GM18861 (cell line): Measurements from ENCODE around the gene KNCN.

Experiments
- ATAC-seq: cut with Tn5 transposase; IDR thresholded peaks from one replicate; pipeline ENCODE4 v1.9.1; 2021; ENCODE audit not compliant: unreplicated experiment

Gene KNCN

DNA sequence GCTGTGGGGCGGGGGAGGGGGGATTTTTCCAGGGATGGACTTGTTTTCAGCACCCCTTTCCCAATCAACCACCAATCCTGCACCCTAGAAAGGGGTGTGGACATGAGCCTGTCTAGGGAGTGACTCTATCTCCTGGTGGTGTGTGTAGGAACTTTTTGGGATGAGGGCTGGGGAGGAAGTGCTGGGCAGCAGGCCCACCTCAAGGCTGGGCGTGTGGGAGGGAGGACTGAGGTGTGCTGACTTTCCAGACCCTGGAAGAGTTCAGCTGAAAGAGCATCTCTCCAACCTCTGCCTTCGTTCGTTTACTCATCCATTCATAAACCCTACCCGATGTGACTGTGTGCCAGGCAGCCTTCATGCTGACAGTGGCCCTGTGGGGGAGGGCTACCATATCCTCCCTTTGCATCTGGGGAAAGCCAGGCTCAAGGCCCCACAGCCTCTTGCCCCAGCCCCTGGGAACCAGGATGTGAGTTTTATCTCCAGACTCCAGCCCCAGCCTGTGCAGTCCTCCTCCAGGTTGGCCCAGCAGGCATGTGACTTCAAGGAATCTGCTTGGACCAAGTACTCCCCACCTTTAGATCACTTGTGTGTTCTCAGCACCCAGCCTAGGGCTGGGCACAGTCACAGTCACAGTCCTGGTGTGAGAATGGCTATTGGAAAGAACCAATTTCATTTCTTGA, 6.7 kb downstream of the KNCN start:
- ATAC-seq: no peak

DNA sequence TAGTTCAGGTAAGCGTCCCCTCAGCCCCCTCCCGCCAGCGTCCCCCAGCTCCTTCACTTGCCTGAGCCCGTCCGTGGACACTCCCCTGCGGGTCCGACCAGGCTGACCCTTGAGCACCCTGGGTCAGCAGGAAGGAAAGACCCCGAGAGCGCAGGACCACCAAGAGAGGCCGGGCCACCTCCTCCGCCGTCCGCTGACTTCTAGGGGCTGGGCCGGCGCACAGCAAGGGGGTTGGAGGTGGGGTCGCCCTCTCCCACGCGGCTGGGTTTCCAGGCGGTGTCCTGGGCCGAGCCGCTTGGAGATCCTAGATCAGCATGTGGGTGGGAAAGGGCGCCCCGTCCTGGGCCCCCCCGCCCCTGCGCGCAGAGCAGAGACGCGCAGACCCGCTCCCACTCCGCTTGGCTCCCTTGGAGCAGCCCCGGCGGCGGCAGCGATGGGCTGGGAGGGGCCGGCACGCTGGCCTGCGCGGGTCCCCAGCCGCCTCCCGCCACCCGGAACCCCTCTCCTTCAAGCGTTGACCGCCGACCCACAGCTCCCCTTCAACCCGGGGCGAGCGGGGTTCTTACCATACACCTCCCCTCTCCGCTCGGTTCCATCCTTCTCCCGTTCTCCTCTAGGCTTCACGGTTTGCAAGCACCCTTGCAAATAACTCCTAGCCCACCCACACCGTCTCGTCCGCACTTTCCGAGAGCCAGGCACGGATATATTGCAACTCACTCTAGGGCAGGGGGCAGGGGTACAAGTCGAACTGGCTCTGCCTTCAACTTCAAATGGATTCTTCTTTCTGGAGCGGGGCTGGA, 7.5 kb downstream of the KNCN start:
- ATAC-seq: no peak

DNA sequence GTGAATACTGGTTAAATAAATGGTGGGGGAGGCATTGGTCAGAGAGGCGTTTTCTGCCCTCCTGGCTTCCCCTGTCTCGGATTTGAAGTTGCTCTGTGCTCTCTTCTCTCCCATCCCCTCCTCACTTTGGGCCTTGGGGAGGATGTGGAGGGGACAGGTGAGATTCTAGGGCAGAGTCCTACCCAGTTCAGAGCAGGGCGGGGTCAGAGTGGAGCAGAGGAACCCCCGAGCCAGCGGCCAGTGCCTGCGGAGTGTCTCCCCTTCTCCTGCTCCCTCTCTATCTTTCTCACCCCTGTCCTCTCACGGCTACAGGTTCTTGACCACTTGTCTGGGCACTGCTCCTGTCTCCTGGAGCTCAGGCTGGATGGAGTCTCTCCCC, 8.1 kb downstream of the KNCN start:
- ATAC-seq: no peak

DNA sequence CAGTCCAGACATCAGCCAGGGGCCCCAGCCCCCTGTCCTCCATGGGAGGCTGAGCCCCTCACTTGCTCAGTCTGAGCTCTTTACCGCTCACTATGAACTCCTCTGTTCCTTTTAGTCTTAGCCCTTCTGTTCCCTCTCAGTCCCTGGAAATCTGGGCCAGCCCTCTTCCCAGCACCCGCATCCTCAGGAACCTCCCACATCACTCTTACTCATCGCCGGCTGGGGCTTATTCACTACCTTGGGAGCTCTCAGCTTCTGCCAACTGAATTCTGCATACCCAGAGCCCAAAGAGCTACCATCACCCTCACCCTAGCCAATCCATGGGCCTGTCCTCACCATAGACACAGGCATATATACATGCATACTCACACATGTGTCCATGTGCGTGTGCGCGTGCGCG, 11.5 kb downstream of the KNCN start:
- no peak for ATAC-seq

DNA sequence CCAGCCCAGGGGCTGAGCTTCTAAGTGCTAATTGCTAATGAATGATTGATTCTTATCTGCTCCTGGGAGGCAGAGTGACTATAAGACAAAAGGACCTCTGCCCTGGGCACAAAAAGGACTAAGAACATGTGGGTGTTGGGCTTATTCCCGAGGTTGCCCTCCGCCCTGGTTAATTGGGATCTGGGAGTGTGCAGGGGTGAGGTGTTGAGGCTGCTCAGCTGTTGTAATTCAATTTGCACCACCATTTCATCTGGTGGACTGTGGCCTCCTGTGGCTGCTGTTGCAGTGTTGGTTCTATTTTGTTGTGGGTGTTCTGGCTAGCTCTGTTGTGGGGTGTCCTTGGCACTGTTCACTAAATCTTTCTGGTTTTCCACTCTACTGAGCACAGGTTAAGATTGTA, 13.3 kb downstream of the KNCN start:
- ATAC-seq: no peak

DNA sequence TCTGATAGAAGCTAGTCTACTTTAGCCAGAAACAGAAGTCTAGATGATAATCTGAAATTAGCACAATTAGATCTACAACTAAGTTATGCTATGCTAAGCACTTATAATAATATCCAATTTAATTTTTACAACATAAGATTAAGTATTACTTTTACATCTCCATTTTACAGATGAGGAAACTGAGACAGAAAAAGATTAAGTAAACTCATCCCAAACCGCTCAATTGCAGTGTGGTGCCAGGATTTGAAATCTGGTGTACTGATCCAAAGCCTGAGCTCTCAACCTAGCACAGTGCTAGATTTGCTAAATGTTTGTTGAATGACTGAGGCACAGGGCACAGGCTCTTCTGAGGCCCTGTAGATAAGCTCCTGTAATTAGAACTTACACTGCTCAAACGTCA, 13.8 kb downstream of the KNCN start:
- no peak for ATAC-seq

DNA sequence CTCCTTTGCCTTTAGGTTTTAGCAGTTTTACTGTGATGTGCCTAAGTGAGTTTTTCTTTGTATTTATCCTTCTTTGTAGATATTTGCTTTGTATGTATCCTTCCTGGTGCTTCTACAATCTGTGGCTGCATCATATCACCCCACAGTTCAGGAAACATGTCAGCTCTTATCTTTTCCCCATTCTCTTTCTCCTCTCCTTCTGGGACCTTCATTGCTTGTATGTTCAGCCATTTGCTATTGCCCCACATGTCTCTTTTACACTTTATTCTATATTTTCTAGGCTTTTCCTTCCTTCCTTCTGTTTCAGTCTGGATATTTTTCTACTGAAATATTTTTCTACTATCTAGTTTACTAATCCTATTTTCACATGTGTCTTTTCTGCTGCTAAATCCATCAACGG, 14.9 kb downstream of the KNCN start:
- ATAC-seq: no peak

DNA sequence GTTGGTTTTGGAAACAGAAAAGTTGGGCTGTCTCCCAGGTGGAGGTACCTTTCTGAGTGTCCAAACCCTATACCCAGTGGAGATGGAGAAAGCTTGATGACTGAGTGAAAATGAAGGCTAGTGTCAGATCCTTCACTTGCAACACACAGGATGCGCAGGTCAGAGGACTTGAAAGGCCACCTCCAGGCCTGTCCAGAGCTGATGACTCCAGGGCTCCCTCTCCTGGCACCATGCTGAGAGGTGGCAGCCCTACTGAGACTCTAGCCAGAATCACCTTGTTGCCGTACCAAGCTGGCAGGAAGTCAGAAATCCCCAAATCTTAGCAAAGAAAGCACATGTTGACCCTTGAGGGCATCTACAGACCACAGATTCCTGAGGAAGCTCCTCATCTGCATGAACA, 16.4 kb downstream of the KNCN start:
- ATAC-seq: no peak

DNA sequence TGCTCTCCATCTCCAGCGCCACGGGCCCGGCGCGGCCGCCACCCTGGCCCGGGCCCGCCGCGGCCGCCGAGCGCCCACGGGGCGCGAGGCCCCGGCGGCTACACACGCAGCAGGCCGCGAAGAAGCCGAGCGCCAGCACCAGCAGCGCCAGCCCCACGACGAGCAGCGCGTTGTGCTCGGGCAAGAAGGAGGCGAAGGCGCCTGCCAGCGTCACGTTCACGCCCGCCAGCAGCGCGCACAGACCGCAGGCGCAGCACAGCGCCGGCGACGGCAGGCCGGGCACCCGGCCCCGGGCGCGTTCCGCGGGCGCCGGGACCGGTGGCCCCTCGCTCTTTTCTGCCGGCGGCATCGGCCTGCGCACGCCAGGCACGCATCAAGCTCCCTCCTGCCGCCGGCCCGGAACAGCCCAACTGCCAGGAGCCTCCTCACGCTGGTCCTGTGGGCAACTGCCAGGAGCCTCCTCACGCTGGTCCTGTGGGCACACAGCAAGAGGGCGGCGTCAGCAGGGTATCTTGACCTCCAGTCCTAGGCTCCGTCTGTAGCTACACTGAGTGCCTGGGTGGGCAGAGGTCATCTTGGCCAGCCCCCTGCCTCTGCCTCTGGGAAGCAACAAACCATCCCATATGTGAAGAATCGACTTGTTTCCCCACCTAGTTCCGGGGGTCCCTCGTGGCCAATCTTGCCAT, 18.1 kb downstream of the KNCN start:
- ATAC-seq: no peak

DNA sequence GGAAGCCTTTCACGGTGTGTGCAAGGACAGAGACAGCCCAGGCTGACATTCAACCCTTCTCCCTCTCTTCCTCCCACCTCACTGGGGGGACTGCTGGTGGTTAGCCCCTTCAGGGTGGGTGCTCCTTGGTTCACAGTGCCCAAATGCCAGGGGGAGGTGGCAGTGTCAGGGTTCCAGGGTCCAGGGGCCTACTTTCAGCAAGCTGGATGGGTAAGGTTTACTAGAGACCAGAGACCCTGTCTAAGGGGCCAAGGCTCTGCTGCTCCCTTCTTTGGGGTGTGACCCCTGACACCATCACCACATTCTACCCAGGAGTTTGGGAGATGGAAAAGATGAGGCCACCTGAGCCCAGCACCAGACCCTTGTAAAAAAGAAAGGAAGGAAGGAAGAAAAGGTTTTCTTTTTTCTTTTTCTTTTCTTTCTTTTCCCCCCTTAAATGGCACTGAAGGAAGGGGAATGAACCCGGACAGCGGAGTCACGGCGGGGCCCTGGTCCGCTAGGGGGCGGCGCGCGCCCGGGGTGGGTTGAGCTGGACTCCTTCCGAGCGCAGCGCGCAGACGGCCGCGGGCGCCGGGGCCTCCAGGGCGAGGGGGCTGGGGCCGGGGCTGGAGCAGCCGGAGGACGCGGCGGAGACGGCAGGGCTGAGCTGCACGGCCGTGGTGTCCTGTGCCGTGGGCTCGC, 18.8 kb downstream of the KNCN start:
- ATAC-seq: no peak

DNA sequence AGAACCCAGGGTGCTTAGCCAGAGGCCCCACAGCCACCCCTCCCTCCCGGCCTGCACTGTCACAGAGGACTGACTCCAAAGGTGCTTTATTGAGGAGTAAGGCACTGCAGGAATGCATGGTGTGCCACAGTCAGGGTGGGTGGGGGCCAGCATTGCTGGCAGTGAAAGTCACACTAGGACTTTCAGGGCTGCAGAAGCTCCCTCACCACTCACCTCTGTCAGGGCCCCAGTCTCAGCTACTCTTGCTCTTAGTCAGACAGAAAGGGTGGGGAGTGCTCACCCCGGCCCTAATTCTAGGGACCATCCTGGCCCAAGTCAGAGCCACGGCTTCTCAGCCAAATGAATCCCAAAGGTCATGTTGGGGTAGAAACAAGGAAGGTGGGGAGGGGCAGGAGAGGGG, 19.4 kb downstream of the KNCN start:
- no peak for ATAC-seq

DNA sequence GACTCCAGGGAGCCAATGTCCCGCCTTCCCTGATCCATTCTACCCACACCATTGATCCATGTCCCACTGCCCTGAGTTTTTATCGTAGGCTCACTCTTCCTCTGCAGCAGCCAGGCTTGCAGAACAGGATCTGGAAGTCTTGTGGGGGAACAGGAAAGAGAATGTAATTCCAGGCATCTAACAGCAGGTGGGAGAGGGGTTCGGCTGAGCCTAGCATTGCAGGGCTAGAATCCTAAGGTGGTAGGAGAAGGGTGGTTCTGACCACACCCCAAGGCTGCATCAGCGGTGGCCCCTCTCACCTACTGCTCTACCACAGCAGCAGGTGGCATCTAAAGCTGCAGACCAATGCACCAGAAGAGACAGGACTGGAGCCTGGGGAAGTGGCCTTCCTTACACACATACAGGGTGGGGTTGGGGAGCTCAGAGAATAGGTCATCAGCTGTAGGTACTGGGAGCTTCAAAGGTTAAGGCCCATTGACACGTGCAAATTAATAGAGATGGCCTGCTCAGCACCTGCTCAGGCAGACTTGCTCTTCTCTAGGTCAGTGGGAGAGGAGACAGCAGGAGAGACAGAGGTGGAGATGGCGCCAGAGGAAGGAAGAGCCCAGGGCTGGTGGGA, 20.5 kb downstream of the KNCN start:
- no peak for ATAC-seq

DNA sequence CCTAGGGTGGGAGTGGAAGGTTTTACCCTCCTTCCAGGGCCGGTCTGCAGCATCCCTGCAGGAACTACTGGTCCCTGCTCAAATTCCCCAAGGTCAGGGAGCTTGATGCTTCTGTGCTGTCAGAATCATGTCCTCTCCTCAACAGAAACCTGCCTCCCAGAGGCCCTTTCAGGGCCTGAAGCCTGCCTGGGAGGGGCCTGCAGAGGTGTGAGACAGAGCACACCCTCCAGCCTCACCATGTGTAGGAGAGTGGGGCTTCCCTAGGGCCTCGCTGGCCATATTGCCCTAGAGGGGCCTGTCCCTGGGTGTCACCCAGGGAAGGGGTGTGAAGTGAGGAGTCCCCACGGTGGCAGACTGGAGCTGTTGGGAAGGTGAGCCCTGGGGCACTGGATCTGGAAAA, 21.1 kb downstream of the KNCN start:
- ATAC-seq: no peak

DNA sequence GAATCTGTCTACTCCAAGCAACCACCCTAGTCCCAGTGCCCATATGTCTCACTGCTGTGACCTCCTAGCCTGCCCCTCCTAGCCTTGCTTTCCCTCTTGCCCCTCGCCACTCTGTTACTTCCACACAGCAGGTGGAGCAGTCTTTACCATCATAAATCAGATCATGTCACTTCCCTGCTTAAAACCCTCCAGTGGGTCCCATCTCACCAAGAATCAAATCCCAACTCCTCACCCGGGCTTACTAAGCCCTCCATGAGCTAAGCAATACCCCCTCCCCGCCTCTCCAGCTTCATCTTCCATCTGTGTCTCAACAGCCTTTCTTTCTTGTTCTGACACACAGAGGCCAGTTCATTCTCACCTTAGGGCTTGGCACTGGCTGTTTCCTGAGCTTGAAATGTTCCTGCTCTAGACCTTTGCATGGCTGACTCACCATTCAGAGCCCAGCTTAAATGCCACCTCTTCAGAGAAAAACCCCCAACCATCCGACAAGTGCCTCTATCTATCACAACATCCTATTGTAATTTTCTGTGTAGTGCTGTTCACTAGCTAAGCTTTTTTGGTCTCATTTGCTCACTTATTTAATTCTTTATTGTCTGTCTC, 22.3 kb downstream of the KNCN start:
- ATAC-seq: no peak

DNA sequence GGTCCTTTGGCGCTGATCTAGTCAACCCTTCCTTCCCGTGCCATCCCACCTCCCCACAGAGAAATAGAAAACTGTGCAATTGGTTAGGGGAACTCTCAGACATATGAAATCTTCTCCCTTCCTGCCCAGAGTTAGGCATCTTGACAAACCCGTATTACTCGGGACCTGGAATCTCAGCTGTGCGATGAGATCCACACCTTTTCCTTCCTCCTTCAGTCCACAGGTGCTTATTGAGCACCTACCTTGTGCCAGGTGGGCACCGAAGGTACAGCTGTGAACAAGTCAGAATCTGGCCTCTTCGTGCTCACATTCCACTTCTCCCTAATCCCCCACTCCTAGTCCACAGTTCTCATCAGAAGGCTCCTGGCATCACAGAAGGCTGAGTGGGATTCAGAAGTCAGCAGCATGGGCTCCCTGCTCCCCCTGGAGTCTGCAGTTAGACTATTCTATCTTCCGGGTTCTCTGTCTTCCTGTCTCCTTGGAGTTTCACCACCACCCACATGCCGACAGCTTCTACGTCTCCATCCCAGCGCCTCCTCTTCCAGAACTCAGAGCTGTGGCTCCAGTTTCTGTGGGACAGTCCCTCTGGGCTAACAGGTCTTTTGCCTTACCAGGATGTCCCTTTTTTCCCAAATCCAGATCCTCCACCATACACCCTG, 23.0 kb downstream of the KNCN start:
- no peak for ATAC-seq

DNA sequence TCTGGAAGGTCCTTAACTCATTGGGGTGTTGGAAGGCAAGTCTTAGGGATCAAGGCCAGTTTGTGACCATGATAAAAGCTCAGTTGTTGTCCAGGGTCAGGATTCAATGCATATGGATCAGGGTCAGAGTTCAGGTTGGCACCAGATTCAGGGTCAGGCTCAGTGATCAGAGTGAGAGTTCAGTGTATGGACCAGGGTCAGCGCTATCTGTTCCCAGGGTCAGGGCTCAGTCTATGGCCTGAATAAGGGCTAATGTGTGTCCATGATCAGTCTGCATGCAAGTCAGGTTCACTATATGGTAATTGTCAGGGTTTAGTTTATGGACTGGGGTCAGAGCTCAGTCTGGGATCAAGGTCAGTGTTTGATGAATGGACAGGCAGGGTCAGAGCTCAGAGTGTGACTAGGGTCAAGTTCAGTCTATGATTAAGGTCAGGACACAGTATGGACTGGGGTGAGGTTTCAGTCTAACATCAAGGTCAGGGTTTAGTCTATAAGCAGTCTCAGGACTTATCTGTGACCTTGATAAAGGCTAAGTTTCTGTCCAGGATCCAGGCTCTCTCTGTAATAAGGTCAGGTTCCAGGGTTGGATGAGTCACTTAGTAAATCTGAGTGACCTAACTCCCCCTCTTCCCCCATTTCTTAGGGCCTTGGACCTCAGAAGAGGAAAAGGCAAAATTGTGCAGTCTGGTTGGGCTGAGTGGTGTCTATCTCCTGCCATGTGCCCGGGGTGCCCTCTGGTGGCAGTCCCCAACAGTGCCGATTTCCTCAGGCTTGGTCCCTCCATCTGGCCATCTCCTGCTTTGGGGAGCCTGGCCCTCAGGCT, 23.8 kb downstream of the KNCN start:
- no peak for ATAC-seq

DNA sequence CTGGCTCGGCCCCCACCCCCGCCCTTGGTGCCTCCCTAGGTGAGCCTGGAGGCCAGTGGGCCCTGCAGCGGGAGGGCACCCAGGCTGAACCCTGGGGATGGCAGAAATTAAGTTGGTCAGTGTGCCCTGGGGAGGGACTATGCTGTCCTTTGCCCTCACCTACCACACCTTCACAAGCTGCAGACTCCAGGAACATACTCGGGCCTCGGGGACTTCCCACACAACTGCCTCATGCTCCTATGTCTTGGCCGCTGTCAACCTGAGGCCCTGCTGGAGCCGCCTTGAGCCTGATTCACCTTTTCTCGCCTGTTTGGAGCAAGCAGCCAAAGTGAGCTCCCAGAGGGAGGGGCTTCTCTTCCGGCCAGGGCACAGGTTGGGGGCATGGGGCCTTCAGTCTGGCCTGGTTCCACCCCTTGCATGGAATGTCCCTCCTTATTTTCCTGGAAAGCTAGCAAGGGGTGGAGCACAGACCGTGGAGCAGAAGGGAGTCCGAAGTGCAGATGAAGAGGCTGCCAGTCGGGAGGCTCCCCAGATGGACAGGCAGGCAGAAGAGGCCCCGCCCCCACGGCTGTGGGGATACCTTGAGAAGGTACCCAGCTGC, 24.7 kb downstream of the KNCN start:
- no peak for ATAC-seq

DNA sequence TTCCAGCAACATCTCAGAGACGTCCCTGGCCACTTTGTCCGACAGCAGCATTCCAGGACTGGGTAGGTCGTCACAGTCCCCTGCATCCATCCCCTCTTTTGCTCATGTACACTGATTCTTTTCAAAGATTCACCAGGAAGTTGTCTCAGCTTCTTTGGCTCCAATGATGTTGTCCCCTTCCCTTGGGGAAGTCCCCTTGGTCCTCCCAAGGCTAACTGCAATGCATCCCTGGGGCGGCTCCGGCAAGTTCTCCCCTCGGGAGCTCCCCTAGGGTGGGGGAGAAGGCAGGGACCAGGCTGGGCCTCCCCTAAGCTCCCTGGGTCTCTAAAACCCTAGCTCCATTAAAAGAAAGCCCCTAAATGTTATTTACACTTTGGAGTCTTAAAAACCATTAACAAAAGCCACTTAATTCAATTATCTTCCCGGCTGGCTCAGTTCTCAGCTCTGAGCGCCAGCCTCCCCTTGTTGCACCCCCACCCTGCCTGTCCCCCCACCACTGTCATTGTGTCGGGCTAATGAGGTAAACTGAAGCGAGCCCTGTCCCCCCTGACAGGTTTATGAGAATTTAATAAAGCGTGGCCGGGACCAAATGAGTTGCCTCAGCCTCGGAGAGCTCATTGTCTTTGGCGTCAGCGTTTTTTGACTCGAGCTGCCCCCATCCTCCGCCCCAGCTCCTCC, 25.3 kb downstream of the KNCN start:
- ATAC-seq: no peak
